Stimulated activated CD4-positive, alpha-beta T cell treated with anti-CD3 and anti-CD28 coated beads, Interleukin-12 subunit alpha, Interleukin-12 subunit beta, amount 100 ng/mL, for 4 hours (primary cell): ENCODE data around the gene SYPL2.

Experiments
- DNase-seq: peaks from one replicate; pipeline ENCODE4 v3.0.0-alpha.2; 2020

Gene SYPL2

GRCh38 chr1:109493805-109494539, 27.6 kb downstream of the SYPL2 start, which contains the start of gene CYB561D1:
TSS of gene CYB561D1 (plus strand) at chr1:109494094. CDS start at chr1:109494140, 46 bp downstream.
- peak; percentile 88 for DNase-seq

GRCh38 chr1:109495738-109496137, 29.4 kb downstream of the SYPL2 start:
- no peak for DNase-seq

- no peak for DNase-seq
Measured at GRCh38 chr1:109497449-109498160, 31.3 kb downstream of the SYPL2 start.

- DNase-seq = peak; percentile 33
Measured at GRCh38 chr1:109498161-109498801, 31.9 kb downstream of the SYPL2 start.

- DNase-seq = no peak
Measured at GRCh38 chr1:109499081-109499480, 32.7 kb downstream of the SYPL2 start.

GRCh38 chr1:109499661-109500536, 33.6 kb downstream of the SYPL2 start:
- peak; percentile 51 for DNase-seq

- DNase-seq = no peak
Measured at GRCh38 chr1:109500941-109501381, 34.6 kb downstream of the SYPL2 start.

GRCh38 chr1:109501644-109502363, 35.5 kb downstream of the SYPL2 start:
- no peak for DNase-seq

- no peak for DNase-seq
Measured at GRCh38 chr1:109502364-109502851, 36.1 kb downstream of the SYPL2 start.

- no peak for DNase-seq
Measured at GRCh38 chr1:109503935-109504334, 37.6 kb downstream of the SYPL2 start.

GRCh38 chr1:109504974-109505373, 38.6 kb downstream of the SYPL2 start:
- no peak for DNase-seq

GRCh38 chr1:109508001-109508872, 41.9 kb downstream of the SYPL2 start:
- no peak for DNase-seq

- DNase-seq = no peak
Measured at GRCh38 chr1:109508873-109509175, 42.5 kb downstream of the SYPL2 start.

- DNase-seq = peak; percentile 66
Measured at GRCh38 chr1:109509176-109510134, 43.1 kb downstream of the SYPL2 start, which contains the start of gene AMIGO1. TSS of gene AMIGO1 (minus strand) at chr1:109509727. CDS start at chr1:109508912, 815 bp downstream.

GRCh38 chr1:109513110-109513710, 46.9 kb downstream of the SYPL2 start:
- DNase-seq = no peak

- no peak for DNase-seq
Measured at GRCh38 chr1:109514846-109515245, 48.5 kb downstream of the SYPL2 start.

- DNase-seq = no peak
Measured at GRCh38 chr1:109516872-109517271, 50.5 kb downstream of the SYPL2 start.

GRCh38 chr1:109517337-109517736, 51.0 kb downstream of the SYPL2 start:
- no peak for DNase-seq
